Stimulated activated CD4-positive, alpha-beta T cell treated with anti-CD3 and anti-CD28 coated beads, Interleukin-12 subunit alpha, Interleukin-12 subunit beta, amount 100 ng/mL, for 24 hours (primary cell): ENCODE data around the gene E2F1.

Experiments used
- DNase-seq, 2 experiments: peaks; one replicate each; pipeline ENCODE4 v3.0.0-alpha.2; 2020; ENCODE audit warnings: low read depth in 2 of 2

E2F1 gene

DNA sequence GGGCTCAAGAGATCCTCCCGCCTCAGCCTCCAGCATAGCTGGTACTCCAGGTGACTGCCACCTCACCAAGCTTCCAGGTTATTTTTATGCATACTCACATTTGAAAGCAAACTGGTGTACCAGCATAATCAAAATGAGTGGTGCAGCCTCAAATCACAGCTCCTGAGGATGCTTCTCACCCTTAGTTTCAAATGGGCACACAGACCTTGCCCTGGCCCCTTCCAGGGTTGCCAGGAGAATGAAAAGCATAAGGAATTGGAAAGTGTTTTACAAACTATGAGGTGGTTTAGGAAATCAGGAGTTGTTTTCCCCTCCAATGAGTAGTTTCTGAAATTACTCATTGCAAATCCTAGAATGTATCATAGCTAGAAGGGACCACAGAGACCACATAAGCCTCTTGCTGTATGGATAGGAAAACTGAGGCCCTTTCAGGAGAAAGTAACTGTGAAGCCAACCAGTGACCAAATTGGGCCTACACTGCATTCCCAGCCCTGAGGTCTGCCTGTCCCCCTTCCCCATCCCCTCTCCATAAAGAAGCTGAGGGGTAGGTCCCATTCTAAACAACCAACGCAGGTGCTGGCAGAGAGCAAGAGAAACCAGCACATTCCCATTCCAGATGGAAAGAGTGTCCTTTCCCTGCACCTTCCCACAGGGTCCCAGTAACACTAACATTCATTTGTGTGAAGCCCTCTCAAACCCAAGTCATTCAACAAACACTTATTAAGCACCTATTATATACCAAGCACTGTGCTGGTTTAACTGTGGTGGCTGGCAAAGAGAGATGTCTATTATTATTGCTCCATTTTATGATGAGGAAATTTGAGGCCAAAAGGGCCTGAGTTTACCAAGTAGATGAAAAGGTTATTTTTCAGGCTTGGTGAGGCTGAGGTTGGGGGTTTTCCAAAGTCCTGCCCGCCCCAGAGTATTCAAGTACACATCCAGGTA, 2.1 kb upstream of the E2F1 start:
- no peak for DNase-seq

DNA sequence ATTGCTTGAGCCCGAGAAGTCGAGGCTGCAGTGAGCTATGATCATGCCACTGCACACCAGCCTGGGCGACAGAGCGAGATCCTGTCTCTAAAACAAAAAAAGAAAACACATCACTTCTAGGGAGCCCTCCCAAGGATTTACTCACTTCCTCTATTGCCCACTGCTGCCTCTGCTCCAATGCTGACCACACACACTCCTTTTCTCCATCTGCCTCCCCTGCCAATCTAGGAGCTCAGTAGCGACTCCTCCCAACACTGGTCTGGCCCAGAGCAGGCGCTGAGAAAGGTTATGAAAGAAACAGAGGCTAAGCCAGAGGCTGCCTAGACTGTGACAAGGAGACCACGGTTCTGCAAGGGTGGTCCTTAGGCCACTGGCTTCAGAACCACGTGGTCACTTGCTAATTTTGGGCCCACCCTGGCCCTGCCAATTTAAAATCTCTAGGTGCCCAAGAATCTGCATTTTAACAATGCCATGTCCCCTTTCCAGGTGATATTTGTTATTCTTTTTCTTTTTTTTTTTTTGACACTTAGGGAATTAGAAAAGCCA, 1.3 kb upstream of the E2F1 start:
- DNase-seq: no peak

GRCh38 chr20:33686984-33687366, 790 bp upstream of the E2F1 start:
- no peak for DNase-seq

DNA sequence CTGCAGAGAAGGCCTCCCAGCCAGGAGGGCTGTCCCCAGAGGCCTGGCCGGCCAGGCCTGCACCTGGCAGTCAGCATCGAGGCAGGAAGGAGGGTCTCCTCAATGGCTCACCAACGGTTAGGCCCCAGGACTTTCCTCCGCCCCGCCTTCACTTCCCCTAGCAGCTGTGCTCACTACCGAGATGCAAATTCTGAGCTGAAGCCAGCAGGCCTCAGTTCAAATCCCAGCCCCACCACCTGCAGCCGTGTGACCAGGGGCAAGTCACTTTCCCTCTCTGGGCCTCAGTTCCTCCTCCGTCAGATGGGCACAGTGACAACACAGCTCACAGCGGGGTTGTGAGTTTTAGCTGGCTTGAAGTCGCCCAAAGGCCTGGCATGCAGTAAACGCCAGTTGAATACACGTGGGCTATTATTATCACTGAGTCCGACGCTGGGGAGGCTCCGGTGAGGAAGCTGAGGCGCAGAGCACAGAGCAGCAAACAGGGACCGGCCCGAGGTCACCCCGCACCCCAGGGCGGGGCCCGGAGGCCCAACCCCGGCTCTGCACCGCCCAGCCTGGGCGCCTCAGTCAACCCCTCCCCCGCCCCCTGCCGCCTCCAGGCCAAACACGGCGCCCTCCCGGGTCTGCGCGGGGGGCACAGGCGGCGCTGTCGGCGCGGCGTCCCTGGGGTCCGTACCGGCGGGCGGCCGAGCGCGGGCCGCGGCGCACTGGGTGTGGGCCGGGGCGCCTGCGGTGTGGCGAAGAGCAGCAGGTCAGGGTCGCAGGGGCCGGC, 671 bp downstream of the E2F1 start:
- peak in 1 of 2 experiments; percentile 73 for DNase-seq

DNA sequence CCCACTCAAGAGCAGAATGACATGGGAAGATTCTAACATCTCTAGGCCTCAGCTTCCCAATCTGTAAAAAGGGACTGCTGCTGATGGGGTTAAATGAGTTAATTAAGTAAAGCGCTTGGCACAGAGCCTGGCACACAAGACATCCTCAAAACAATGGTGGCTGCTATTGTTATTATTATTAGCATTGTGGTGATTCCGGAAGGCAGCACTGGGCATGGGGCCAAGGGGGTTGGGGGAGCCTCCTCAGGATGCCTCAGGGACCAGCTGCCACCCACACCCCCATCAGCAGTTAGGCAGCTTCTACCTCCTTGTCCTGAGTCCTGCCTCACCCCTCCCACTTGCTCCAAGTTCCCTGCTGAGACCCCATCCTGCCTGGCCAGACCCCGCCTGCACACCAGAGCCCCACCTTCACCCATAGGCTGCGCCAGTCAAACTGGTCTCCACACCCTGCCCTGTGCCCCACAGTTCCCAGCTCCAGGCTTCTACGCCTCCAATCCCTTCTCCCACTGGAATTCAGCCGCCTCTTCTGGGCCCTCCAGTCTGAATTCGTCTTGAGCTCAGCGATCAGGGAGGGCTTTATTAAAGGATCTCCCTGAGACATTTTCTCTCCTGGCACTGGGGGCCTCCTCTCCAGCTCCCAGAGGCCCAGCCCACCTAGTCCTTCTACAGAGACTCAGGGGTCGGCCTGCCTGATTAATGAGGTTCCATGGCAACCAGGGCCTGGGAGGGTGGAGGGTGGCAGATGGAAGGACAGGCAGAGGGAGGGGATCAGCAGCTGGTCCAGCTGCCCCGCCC, 1.5 kb downstream of the E2F1 start:
- no peak for DNase-seq

GRCh38 chr20:33681728-33682353, 4.3 kb downstream of the E2F1 start:
- DNase-seq: no peak

DNA sequence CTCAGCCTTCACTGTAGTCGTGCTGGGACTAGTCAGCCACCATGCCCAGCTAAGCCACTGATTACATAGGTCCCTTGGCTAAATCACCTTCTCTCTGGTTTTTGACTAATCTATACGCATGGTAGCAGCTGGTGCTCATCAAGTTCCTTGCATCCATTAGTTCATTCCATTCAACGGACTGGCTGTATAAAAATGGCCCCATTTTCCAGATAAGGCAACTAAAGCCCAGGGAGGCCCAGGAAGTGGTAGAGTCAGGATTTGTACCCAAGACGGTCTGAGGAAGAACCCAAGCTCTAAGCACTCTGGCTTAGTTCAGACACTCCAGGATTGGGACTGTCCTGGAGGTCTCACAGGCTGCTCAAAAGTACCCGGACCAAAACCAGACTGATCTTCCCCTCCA, 4.9 kb downstream of the E2F1 start:
- no peak for DNase-seq

DNA sequence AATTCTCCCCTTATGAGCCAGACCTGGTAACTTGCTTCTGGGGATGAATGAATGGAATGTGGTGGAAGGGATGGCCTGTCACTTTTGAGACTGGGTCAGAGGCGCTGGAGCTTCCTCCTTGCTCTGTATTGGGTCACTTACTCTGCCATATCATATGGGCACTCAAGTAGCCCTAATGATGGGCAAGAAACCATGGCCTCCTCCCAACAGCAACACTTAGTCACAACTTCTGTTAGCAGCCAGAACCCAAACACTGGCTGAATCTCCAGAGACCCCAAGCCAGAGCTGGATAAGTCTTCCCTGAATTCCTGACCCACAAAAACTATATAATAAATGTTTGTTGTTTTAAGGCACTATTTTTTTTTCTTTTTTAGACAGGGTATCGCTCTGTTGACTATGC, 5.5 kb downstream of the E2F1 start:
- no peak for DNase-seq

GRCh38 chr20:33679758-33680485, 6.3 kb downstream of the E2F1 start:
- no peak for DNase-seq

DNA sequence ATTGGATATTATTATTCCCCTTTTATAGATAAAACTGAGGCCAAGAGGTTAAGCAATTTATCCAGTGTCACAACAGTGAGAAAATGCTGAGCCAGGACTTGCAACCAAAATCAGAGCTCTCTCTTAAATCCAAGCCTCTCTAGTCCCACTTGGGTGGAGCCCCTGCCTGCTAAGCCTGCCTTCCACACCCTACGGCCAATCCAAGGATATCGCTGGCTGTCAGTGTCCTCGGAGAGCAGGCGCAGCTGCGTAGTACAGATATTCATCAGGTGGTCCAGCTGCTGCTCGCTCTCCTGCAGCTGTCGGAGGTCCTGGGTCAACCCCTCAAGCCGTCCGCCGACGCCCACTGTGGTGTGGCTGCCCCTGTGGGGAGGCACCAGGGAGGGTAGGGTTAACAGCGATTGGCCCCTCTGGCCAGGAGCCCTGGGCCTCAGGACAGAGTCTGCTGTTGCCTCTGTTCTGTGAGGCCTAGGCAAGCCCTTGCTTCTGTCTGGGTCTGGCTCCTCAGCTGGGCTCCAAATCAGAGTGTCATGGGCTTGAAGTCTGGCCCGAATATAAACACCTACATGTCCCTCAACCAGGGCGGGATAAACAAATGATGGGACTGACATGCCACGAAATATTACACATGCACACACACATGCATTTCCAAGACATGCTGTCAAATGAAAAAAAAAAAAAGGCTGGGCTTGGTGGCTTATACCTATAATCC, 8.0 kb downstream of the E2F1 start:
- no peak for DNase-seq

- DNase-seq: no peak
Measured at GRCh38 chr20:33676652-33677645, 9.2 kb downstream of the E2F1 start.

DNA sequence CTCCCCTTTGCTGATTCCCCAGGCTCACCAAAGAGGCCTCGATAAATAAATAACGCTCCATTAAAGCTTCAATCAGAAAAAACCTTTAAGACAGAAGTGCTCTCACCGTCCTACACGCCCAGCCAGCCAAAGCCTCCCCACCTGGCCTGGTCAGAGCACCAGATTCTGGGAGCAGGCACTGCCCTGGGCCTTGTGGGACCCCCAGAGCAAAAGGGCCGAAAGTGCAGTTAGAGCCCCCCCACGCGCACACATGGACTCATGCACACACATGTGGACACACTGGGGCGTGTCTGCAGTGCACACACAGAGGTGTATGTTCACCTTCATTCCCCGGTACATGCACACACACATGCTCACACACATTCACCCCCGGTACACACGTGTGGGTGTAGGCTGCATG, 10.1 kb downstream of the E2F1 start:
- no peak for DNase-seq

DNA sequence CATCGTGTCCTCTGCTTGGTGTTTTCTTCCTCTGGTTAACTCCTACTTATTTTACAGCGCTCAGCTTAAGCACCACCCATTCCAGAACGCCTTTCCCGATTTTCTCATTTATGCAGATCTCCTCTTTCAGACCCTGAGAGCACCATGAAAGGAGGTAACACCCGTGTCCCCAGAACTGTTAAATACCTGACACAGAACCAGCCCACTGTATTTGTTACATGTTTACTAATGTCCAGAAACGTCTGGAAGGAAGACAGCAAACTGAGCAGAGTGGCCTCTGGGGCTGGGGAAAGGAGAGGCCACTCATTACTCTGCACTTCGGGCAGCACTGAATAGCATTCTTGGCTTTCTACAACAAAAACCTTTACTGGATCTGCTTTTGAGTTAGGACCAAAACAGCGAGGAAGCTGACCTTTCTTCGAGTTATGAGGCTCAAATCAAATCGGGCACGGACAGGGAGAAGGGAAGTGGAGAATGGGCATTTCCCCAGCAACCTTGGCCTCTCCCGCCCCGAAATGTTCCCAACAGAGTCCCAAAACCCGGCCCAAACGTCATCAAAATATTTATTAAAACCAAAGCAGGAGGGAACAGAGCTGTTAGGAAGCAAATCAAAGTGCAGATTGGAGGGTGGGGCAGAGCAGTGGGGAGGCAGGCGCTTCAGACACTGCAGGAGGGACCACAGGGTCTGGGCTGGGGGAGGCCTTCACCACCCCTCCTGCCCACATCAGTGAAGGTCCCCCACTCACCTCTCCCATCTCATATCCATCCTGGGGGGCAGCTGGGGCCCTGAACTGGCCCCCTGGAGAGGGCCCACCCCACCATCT, 10.8 kb downstream of the E2F1 start:
- DNase-seq: no peak

- peak in 1 of 2 experiments; percentile 59 for DNase-seq
Measured at GRCh38 chr20:33674294-33675135, 11.7 kb downstream of the E2F1 start, which contains the start of gene NECAB3. Gene NECAB3, minus strand, starts transcription at chr20:33674428. Its CDS starts 76 bp downstream, at chr20:33674352.

GRCh38 chr20:33673410-33674293, 12.5 kb downstream of the E2F1 start:
- no peak for DNase-seq

DNA sequence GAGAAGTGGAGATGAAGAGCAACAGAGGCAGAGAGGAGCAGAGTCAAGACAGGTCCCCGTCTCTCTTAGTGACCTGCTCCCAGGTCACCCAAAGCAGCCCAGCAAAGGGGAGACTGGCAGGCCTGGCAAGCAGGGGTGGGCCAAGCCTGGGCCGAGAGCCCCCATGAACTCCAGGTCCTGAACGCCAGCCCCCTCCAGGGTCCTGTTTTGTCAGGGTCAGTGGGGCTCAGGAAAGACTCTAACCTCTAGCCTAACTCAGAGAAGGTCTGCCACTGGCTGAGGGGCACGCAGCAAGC, 13.1 kb downstream of the E2F1 start:
- DNase-seq: no peak
